Neuron (in vitro differentiated cells): Measurements from ENCODE around the gene CD19.

ENCODE experiments used
- H2AFZ ChIP-seq: one replicate; pipeline ENCODE4 v1.6.1; 2013; ENCODE audit warnings: low read depth, mild to moderate bottlenecking, inconsistent platforms, low read length, moderate library complexity
- H3K27me3 ChIP-seq: one replicate; pipeline ENCODE4 v1.6.1; 2013; ENCODE audit warnings: low read length; ENCODE audit not compliant: insufficient read depth
- H3K36me3 ChIP-seq: one replicate; pipeline ENCODE4 v1.6.1; 2013; ENCODE audit warnings: low read length; ENCODE audit not compliant: insufficient read depth
- H3K4me1 ChIP-seq: one replicate; pipeline ENCODE4 v1.6.1; 2013; ENCODE audit warnings: low read length; ENCODE audit not compliant: insufficient read depth
- H3K4me3 ChIP-seq: 2 replicates; pipeline ENCODE4 v1.5.1; 2013; ENCODE audit warnings: mild to moderate bottlenecking, low read length, moderate library complexity
- H3K9me3 ChIP-seq: one replicate; pipeline ENCODE4 v1.6.1; 2013; ENCODE audit warnings: low read length

CD19 gene

GRCh38 chr16:28899882-28900590 lies 31.7 kb upstream of the CD19 start:
- no peaks in the 10 kb centered on the region for H3K27me3 ChIP-seq

GRCh38 chr16:28900601-28901000 lies 31.2 kb upstream of the CD19 start:
- H3K4me1 ChIP-seq, result no peaks in the 10 kb centered on the region
- H3K36me3 ChIP-seq, result peaks cover 7% of the 10 kb centered on the region
- no peaks in the 10 kb centered on the region for H3K27me3 ChIP-seq
- H3K4me3 ChIP-seq, result no peak overlapping the region
- H2AFZ ChIP-seq, result no peak overlapping the region
- H3K9me3 ChIP-seq, result no peaks in the 10 kb centered on the region

More at GRCh38 chr16:28899882-28900590, 31.7 kb upstream of the CD19 start:
- no peaks in the 10 kb centered on the region for H3K9me3 ChIP-seq
- no peaks in the 10 kb centered on the region for H3K4me1 ChIP-seq
- no peak overlapping the region for H3K4me3 ChIP-seq
- peaks cover 7% of the 10 kb centered on the region for H3K36me3 ChIP-seq
- no peak overlapping the region for H2AFZ ChIP-seq

GRCh38 chr16:28901862-28902261 lies 29.9 kb upstream of the CD19 start:
- Histone ChIP-seq H3K4me1 (peaks cover 4% of the 10 kb centered on the region), H3K27me3 (no peaks in the 10 kb centered on the region), H3K9me3 (no peaks in the 10 kb centered on the region), H2AFZ (no peak overlapping the region), H3K36me3 (peaks cover 7% of the 10 kb centered on the region), H3K4me3 (no peak overlapping the region)

DNA sequence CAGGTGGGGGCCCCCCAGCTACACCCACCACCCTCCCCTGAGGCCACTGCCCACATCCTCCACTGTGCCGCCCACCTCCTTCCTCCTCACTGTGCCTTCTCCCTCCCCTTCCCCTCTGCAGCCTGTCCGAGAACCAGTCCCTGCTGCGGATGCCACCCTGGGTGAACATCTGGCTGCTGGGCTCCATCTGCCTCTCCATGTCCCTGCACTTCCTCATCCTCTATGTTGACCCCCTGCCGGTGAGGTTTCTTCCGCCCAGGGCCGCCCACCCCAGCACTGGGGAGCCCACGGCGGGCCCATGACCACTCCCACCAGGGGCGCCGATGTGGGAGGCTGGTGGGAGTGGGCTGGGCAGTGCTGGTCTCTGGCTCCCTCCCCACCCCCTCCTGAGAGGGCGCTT lies 28.9 kb upstream of the CD19 start:
- peaks cover 4% of the 10 kb centered on the region for H3K4me1 ChIP-seq
- H3K27me3 ChIP-seq, result no peaks in the 10 kb centered on the region
- H3K4me3 ChIP-seq, result no peak overlapping the region
- peaks cover 7% of the 10 kb centered on the region for H3K36me3 ChIP-seq
- no peaks in the 10 kb centered on the region for H3K9me3 ChIP-seq
- H2AFZ ChIP-seq, result no peak overlapping the region

DNA sequence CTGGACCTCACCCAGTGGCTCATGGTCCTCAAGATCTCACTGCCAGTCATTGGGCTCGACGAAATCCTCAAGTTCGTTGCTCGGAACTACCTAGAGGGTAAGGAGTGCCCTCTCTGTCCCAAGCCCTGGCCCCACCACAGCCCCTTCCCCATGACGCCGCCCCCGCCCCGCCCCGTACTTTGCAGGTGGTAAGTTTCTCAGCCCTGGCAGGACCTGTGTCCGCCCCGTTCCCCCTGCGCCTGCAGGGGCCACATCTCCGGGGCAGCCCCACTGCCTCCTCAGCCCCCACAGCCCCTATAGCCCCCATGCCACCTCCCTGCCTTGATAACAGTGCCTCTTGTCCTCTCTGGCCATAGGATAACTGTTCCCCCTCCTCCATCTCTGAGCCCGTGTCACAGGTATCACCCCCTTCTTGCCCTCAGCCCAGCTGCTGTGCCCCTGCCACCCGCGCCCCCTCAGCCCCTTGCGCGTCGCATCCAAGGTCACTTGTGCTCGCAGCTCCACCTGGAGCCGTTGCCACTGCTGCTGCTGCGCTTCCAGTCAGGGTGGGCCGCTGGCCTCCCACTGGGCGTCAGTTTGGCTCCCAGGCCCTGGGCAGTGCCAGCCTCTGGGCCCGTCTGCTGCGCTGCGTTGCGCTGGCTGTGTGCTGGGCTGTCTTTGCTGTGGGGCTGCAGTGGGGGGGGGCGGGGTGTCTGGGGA lies 28.3 kb upstream of the CD19 start:
- H3K4me3 ChIP-seq, result no peak overlapping the region
- H3K27me3 ChIP-seq, result no peaks in the 10 kb centered on the region
- peaks cover 7% of the 10 kb centered on the region for H3K36me3 ChIP-seq
- peaks cover 4% of the 10 kb centered on the region for H3K4me1 ChIP-seq
- H3K9me3 ChIP-seq, result no peaks in the 10 kb centered on the region
- no peak overlapping the region for H2AFZ ChIP-seq

- Histone ChIP-seq H3K9me3 (no peaks in the 10 kb centered on the region), H3K36me3 (peaks cover 6% of the 10 kb centered on the region), H3K27me3 (no peaks in the 10 kb centered on the region), H3K4me3 (no peak overlapping the region), H2AFZ (no peak overlapping the region), H3K4me1 (peaks cover 4% of the 10 kb centered on the region)
Measured at GRCh38 chr16:28904363-28904762, 27.4 kb upstream of the CD19 start.

GRCh38 chr16:28904828-28905227 lies 26.9 kb upstream of the CD19 start:
- H2AFZ ChIP-seq, result no peak overlapping the region
- H3K36me3 ChIP-seq, result peaks cover 4% of the 10 kb centered on the region
- peaks cover 4% of the 10 kb centered on the region for H3K4me1 ChIP-seq
- H3K9me3 ChIP-seq, result no peaks in the 10 kb centered on the region
- H3K27me3 ChIP-seq, result no peaks in the 10 kb centered on the region
- no peak overlapping the region for H3K4me3 ChIP-seq

DNA sequence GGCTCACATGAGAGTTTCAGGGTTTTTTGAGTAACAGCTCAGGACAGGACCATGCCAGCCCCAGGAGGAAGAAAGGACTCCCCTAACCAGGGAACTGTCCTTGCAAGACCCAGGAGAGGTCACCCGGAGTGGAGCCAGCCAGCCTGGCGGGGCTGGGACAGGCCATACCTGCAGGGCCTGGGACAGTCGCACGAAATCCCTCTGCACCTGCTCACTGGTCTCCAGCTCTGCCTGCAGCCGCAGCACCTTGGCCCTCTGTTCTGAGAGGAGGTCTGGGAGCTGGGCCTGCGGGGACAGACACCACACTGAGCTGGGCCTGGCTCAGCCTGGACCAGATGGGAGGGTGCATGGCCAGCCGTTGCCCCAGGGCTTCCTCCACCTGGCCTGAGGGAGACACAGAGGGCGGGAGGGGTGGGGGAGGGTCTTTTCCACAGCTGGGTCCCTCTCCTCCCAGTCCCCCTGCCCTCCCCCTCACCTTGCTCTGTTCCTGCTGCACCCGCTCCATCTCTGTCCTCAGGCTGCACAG lies 26.5 kb upstream of the CD19 start:
- no peak overlapping the region for H2AFZ ChIP-seq
- peaks cover 4% of the 10 kb centered on the region for H3K4me1 ChIP-seq
- no peak overlapping the region for H3K4me3 ChIP-seq
- H3K27me3 ChIP-seq, result no peaks in the 10 kb centered on the region
- H3K9me3 ChIP-seq, result no peaks in the 10 kb centered on the region
- peaks cover 4% of the 10 kb centered on the region for H3K36me3 ChIP-seq

DNA sequence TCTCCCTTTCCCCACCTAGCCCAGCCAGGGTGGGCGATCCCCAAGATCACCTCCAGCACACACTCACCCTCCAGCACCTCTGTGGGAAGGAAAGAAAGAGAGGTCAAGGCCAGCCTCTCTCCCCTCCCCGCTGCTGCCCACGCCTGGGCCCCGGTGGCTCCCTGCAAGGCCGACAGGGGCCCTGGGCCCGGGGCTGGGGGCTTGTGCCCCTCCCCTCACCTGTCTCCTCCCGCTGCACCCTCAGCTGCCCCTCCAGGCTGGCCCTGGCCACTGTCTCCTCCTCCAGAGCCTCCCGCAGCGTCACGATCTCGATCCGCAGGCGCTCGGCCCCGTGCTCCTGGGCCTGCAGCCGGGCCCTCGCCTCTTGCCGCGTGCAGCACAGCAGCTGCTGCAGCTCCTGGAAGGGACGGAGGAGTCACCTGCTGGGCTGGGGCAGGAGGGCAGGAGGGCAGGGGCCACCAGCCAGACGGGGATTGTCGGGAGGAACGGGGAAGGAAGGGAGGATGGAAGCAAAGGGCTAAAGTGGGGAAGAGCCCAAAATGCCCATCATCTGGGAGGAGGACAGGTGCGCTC lies 25.9 kb upstream of the CD19 start:
- no peaks in the 10 kb centered on the region for H3K27me3 ChIP-seq
- H2AFZ ChIP-seq, result no peak overlapping the region
- H3K9me3 ChIP-seq, result no peaks in the 10 kb centered on the region
- peaks cover 4% of the 10 kb centered on the region for H3K4me1 ChIP-seq
- H3K4me3 ChIP-seq, result no peak overlapping the region
- peaks cover 10% of the 10 kb centered on the region for H3K36me3 ChIP-seq

GRCh38 chr16:28910086-28911031 lies 21.4 kb upstream of the CD19 start:
- H3K4me3 ChIP-seq, result no peak overlapping the region
- H3K9me3 ChIP-seq, result no peaks in the 10 kb centered on the region
- peaks cover 15% of the 10 kb centered on the region for H3K36me3 ChIP-seq

GRCh38 chr16:28912558-28912957 lies 19.2 kb upstream of the CD19 start:
- H3K36me3 ChIP-seq, result peaks cover 28% of the 10 kb centered on the region
- no peaks in the 10 kb centered on the region for H3K27me3 ChIP-seq
- no peaks in the 10 kb centered on the region for H3K9me3 ChIP-seq
- H3K4me1 ChIP-seq, result no peaks in the 10 kb centered on the region
- no peak overlapping the region for H2AFZ ChIP-seq
- H3K4me3 ChIP-seq, result no peak overlapping the region

More at GRCh38 chr16:28910086-28911031, 21.4 kb upstream of the CD19 start:
- Histone ChIP-seq H3K27me3 (no peaks in the 10 kb centered on the region), H3K4me1 (peaks cover 4% of the 10 kb centered on the region), H2AFZ (no peak overlapping the region)

GRCh38 chr16:28913946-28914724 lies 17.6 kb upstream of the CD19 start:
- H3K4me3 ChIP-seq, result no peak overlapping the region
- no peaks in the 10 kb centered on the region for H3K27me3 ChIP-seq
- H3K36me3 ChIP-seq, result peaks cover 32% of the 10 kb centered on the region
- H3K9me3 ChIP-seq, result no peaks in the 10 kb centered on the region
- H3K4me1 ChIP-seq, result no peaks in the 10 kb centered on the region
- no peak overlapping the region for H2AFZ ChIP-seq
